HL-60/S4 treated with retinoic acid at 250 ng/mL for 4 days and 3 days (cell line): ENCODE results near the gene ARHGEF28.

Experiments used
- in situ Hi-C: fragments of 300-500 bp; cut with MboI; formaldehyde crosslinking; loops from 2 replicates; pipeline ENCODE4 v1.7.0; 2022; ENCODE audit warnings: low sequenced_read_pairs

Gene ARHGEF28

GRCh38 chr5:73648515-73648914 is 22.5 kb downstream of the ARHGEF28 start:
- in situ Hi-C loops = no loop called here

- in situ Hi-C loops = no loop called here
Measured at GRCh38 chr5:73649926-73650325, 23.9 kb downstream of the ARHGEF28 start.

- in situ Hi-C loops = no loop called here
Measured at GRCh38 chr5:73652391-73652790, 26.4 kb downstream of the ARHGEF28 start.

DNA sequence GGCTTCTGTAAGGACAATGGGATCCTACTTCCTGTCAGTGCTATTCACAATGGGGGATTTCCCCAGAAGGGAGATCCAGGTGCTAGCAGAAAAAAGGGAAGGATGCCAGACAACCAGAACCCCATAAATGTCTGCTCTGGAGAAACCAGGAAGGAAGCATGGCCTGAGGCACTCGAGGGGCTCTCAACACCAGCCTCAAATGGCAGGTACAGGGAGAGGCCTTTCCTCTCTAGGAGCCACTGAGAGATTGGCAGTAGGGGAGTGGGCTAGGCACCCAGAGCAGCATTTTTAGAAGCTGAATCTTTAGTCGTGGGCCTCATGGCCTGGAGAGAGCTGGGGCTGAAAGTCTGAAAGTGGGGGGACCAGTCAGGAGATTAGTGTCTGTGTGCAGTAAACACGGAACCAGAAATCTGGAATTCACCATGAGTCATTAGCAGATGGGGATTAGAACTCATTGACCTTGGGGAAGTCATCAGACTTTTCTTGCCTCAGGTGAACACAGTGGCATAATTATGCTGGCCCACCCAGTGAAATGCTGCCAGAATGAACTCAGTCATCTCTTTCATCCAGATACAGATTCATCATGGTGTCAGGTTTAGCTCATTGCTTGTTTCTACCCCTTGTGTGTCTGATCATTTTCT is 28.3 kb downstream of the ARHGEF28 start:
- in situ Hi-C loops = no loop called here

DNA sequence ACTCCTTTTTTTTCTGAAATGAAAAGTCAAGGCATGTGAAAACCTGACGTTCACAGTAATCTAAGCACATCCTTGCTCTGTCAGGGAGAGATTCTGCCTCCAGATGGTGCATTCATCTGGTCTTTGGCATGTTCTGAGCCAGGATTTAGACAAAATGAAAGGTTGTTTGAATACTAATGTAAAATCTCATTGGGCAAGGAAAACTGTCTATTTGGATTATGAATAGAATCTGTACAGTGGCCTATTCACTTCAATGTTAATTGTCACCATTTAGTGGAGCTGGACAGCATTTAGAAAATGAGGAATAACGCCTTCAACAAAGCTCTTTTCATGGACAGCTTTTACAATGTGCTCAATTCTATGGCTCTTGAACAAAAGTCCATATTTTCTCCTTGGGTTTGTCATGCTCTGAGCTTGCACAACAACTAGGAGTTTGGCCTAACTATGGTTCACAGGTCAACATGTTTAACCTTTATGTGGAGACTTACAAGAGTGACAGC is 28.9 kb downstream of the ARHGEF28 start:
- in situ Hi-C loops = no loop called here

- in situ Hi-C loops = no loop called here
Measured at GRCh38 chr5:73655521-73656160, 29.6 kb downstream of the ARHGEF28 start.

GRCh38 chr5:73661753-73662152 is 35.8 kb downstream of the ARHGEF28 start:
- in situ Hi-C loops = no loop called here

GRCh38 chr5:73663161-73663859 is 37.3 kb downstream of the ARHGEF28 start:
- in situ Hi-C loops = no loop called here

GRCh38 chr5:73663860-73664240 is 37.9 kb downstream of the ARHGEF28 start:
- in situ Hi-C loops = no loop called here

GRCh38 chr5:73664796-73665195 is 38.8 kb downstream of the ARHGEF28 start:
- in situ Hi-C loops = no loop called here

DNA sequence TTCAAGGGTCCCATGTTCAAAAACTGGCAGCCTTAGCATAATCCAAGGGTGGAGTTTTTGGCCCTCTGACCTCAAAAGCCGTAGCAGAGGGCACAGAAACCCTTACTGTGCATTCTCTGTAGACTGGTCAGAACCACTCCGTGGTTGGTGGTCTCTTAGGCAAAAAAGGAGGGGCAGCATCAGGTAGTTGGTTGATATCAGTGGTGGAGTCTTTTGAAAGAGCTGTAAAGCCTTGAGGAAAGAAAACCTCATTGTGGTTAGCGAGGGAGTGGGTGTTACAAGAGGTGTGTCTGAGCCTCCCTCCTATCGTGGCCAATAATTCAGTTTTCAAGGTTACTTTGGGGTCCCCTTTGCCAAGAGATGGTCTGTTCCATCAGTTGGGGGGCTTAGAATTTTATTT is 40.9 kb downstream of the ARHGEF28 start:
- in situ Hi-C loops = no loop called here

GRCh38 chr5:73668017-73668416 is 42.0 kb downstream of the ARHGEF28 start:
- in situ Hi-C loops = no loop called here

GRCh38 chr5:73668486-73669111 is 42.6 kb downstream of the ARHGEF28 start:
- in situ Hi-C loops = no loop called here

DNA sequence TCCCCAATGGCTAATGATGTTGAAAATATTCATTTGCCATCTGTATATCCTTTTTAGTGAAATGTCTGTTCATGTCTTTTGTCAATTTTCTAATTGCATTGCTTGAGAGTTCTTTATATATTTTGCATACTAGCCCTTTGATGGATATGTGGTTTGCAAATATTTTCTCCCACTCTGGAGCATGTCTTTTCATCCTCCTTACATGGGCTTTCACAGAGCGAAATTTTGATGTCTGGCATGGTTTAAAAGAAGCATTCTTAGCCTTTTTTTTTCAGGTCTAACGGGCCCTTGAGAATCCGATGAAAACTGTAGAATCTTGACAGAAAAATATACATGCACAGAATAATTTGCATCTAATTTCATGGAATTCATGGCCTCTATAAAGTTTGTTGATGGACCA is 44.7 kb downstream of the ARHGEF28 start:
- in situ Hi-C loops = no loop called here

DNA sequence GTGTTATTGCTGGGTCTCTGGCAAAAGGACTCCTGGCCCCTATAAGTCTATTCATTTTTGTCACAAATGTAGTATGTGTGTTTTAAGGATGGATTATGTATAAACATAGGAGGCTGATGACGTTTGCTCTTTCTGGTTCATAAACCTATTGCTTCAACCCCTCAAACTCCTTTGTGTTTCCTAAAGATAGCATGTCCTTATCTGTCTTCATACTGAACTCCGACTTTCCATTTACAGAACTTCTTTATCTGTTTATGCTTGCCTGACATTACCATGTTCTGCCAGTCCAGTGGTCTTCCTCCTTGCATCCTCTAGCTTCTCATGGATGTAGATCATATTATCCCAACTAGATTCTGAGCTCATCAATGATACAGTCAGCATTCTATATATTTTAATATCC is 46.1 kb downstream of the ARHGEF28 start:
- in situ Hi-C loops = no loop called here

DNA sequence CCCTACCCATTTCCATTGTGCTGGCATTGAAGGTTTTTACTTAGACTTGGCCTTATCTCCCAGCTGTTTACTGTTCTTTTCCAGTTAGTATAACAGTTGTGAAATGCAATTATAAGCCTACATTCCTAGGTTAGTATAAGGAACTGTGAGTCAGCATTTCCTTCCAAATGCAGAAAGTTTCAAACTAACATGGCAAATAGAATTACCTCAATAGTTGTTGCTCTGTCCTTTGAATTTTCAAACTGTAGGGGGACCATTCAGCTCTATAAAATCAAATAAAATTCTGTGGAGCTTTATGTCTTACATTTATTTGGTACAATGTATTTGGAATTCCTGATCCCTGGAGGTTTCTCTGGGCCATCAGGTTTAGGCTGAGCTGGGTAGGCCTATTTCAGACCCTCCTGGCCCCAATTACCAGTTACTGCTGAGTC is 47.2 kb downstream of the ARHGEF28 start:
- in situ Hi-C loops = no loop called here

- in situ Hi-C loops = no loop called here
Measured at GRCh38 chr5:73674669-73675004, 48.6 kb downstream of the ARHGEF28 start.

DNA sequence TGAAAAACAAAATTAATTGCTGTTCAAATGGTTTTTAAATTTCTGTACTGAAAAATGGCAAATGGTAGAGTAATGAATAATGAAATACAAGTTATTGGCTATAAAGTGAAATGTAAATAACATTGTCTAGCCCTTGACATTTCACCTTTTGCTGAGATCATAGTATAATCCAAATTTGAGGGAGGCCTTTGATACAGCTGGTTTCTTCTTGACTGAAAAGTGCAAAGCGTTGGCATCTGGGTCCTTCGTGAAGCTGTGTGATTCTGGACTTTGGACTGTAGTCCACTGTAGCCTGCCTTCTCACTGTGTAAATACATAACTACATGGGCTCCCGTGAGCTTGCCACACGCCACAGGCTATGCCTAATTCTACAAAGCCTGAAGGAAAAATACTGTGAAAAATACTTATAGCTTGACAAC is 52.3 kb downstream of the ARHGEF28 start:
- in situ Hi-C loops = no loop called here

- in situ Hi-C loops = no loop called here
Measured at GRCh38 chr5:73678807-73679206, 52.8 kb downstream of the ARHGEF28 start.

- in situ Hi-C loops = no loop called here
Measured at GRCh38 chr5:73682176-73682575, 56.2 kb downstream of the ARHGEF28 start.

- in situ Hi-C loops = no loop called here
Measured at GRCh38 chr5:73684691-73685090, 58.7 kb downstream of the ARHGEF28 start.

DNA sequence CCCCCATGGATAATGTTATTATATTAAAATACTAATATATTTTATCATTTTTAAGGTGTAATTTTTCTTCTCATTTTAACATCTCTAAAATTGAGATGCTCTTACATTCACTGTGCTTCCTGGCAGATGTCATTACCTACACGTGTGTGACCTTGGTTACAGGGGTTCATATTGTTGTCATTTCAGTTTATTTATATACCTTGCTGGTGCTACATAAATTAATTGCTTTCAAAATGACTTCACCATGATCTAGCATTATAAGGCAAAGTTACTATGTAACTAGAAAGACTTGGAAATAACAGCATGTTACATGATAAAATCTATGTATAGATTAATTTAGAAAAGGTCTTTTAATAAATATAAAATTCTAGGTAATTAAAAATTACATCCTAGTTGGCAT is 60.9 kb downstream of the ARHGEF28 start:
- in situ Hi-C loops = no loop called here
